ENCODE data around the gene AGMO.

GRCh38 chr7:15577600-15577999 is 15.8 kb upstream of the AGMO start:
- TF ChIP-seq CTCF (conservative IDR thresholded peaks at IDR 0.05 in 1 of 2, IDR thresholded peaks at IDR 0.05 in 1 of 2; ENCODE audit: low read depth in 1 of 2, low read length in 2 of 2) = no peak
- TF ChIP-seq EZH2 (IDR thresholded peaks at IDR 0.05; ENCODE audit: low read length, missing control alignments) = no peak
